H9 (cell line): ENCODE measurements around the gene KLHL7. TPM values are rescaled to one million over a fixed set of nuclear protein-coding genes. Genes with fewer than 3 reads are reported as not detected.

Experiments used
- DNase-seq: peaks from one replicate; pipeline ENCODE4 v3.0.0-alpha.2; 2017
- H2AFZ ChIP-seq: one replicate; pipeline ENCODE4 v1.6.1; 2013; ENCODE audit warnings: mild to moderate bottlenecking, low read length, control low read depth, moderate library complexity
- H2AK5ac ChIP-seq: 2 replicates; pipeline ENCODE4 v1.6.1; 2013; ENCODE audit warnings: low read length, control low read depth, mixed read lengths; ENCODE audit not compliant: insufficient read length
- H2BK120ac ChIP-seq: one replicate; pipeline ENCODE4 v1.6.1; 2013; ENCODE audit warnings: low read depth, mild to moderate bottlenecking, low read length, control low read depth, inconsistent platforms; ENCODE audit not compliant: poor library complexity, severe bottlenecking
- H2BK12ac ChIP-seq: 2 replicates; pipeline ENCODE4 v1.6.1; 2013; ENCODE audit warnings: low read length, control low read depth, mixed read lengths, low read depth; ENCODE audit not compliant: insufficient read length
- H2BK15ac ChIP-seq: 2 replicates; pipeline ENCODE4 v1.6.1; 2013; ENCODE audit warnings: low read depth, low read length, control low read depth
- H2BK20ac ChIP-seq: one replicate; pipeline ENCODE4 v1.6.1; 2013; ENCODE audit warnings: low read depth, mild to moderate bottlenecking, low read length, control low read depth, inconsistent platforms; ENCODE audit not compliant: poor library complexity, severe bottlenecking
- H2BK5ac ChIP-seq: 2 replicates; pipeline ENCODE4 v1.6.1; 2013; ENCODE audit warnings: low read length, control low read depth, mixed read lengths; ENCODE audit not compliant: insufficient read length
- H3K14ac ChIP-seq: 2 replicates; pipeline ENCODE4 v1.6.1; 2013; ENCODE audit warnings: low read length, control low read depth; ENCODE audit not compliant: insufficient read depth
- H3K18ac ChIP-seq: 2 replicates; pipeline ENCODE4 v1.6.1; 2013; ENCODE audit warnings: low read depth, mild to moderate bottlenecking, mixed read lengths, low read length, control low read depth; ENCODE audit not compliant: insufficient read length
- H3K23ac ChIP-seq: 2 replicates; pipeline ENCODE4 v1.6.1; 2013; ENCODE audit warnings: low read length, control low read depth, mixed read lengths, low read depth; ENCODE audit not compliant: insufficient read length
- H3K23me2 ChIP-seq: 2 replicates; pipeline ENCODE4 v1.6.1; 2013; ENCODE audit warnings: low read depth, mild to moderate bottlenecking, mixed read lengths, low read length, control low read depth; ENCODE audit not compliant: insufficient read length, poor library complexity, severe bottlenecking
- H3K27ac ChIP-seq: 2 replicates; pipeline ENCODE4 v1.5.1; 2013; ENCODE audit warnings: low read length, control low read depth, mixed read lengths, low read depth; ENCODE audit not compliant: insufficient read length
- H3K27me3 ChIP-seq: 2 replicates; pipeline ENCODE4 v1.6.1; 2013; ENCODE audit warnings: low read length, control low read depth, inconsistent platforms; ENCODE audit not compliant: insufficient read depth
- H3K4ac ChIP-seq: 2 replicates; pipeline ENCODE4 v1.6.1; 2013; ENCODE audit warnings: low read depth, mild to moderate bottlenecking, control low read depth, inconsistent platforms, low read length, moderate library complexity
- H3K4me1 ChIP-seq: 2 replicates; pipeline ENCODE4 v1.6.1; 2013; ENCODE audit warnings: low read length, control low read depth, inconsistent platforms; ENCODE audit not compliant: insufficient read depth
- H3K4me2 ChIP-seq: 2 replicates; pipeline ENCODE4 v1.6.1; 2013; ENCODE audit warnings: low read length, control low read depth, mixed read lengths; ENCODE audit not compliant: insufficient read length, insufficient read depth
- H3K56ac ChIP-seq: 2 replicates; pipeline ENCODE4 v1.6.1; 2013; ENCODE audit warnings: low read depth, mild to moderate bottlenecking, mixed read lengths, low read length, control low read depth; ENCODE audit not compliant: insufficient read length
- H3K79me1 ChIP-seq: 2 replicates; pipeline ENCODE4 v1.6.1; 2013; ENCODE audit warnings: low read depth, mild to moderate bottlenecking, moderate library complexity, low read length, control low read depth, inconsistent platforms; ENCODE audit not compliant: insufficient read depth, poor library complexity, severe bottlenecking
- H3K79me2 ChIP-seq: 2 replicates; pipeline ENCODE4 v1.6.1; 2013; ENCODE audit warnings: low read length, control low read depth, inconsistent platforms; ENCODE audit not compliant: insufficient read depth
- H3K9ac ChIP-seq: 2 replicates; pipeline ENCODE4 v1.6.1; 2013; ENCODE audit warnings: low read length, control low read depth, mixed read lengths; ENCODE audit not compliant: insufficient read length; ENCODE audit errors: extremely low read depth
- H3K9me3 ChIP-seq: one replicate; pipeline ENCODE4 v1.6.1; 2013; ENCODE audit warnings: low read depth, low read length, inconsistent platforms; ENCODE audit not compliant: control insufficient read depth
- H3T11ph ChIP-seq: one replicate; pipeline ENCODE4 v1.6.1; 2013; ENCODE audit warnings: mild to moderate bottlenecking, low read length, control low read depth, inconsistent platforms
- H4K20me1 ChIP-seq: one replicate; pipeline ENCODE4 v1.6.1; 2013; ENCODE audit not compliant: control insufficient read depth, insufficient read length, insufficient read depth
- H4K5ac ChIP-seq: 2 replicates; pipeline ENCODE4 v1.6.1; 2013; ENCODE audit warnings: low read depth, mild to moderate bottlenecking, mixed read lengths, low read length, control low read depth; ENCODE audit not compliant: insufficient read length
- H4K8ac ChIP-seq: replicated peaks from 2 replicates; pipeline ENCODE4 v1.6.1; 2013; ENCODE audit warnings: low read length, control low read depth, mixed read lengths, low read depth; ENCODE audit not compliant: insufficient read length
- H4K91ac ChIP-seq: 2 replicates; pipeline ENCODE4 v1.6.1; 2013; ENCODE audit warnings: low read depth, mild to moderate bottlenecking, moderate library complexity, mixed read lengths, low read length, control low read depth; ENCODE audit not compliant: insufficient read length
- H3K27ac Mint-ChIP-seq, 3 experiments: 2 replicates in 2 of 3; 3 replicates in 1 of 3; pipeline ENCODE4 v1.8.0; 2020 to 2021; ENCODE audit warnings: mixed read lengths in 3 of 3, mild to moderate bottlenecking in 1 of 3, moderate library complexity in 1 of 3
- H3K27me3 Mint-ChIP-seq: 2 replicates; pipeline ENCODE4 v1.8.0; 2021; ENCODE audit warnings: low read depth, mild to moderate bottlenecking, moderate library complexity, mixed read lengths
- H3K36me3 Mint-ChIP-seq, 3 experiments: 2 replicates in 2 of 3; 3 replicates in 1 of 3; pipeline ENCODE4 v1.8.0; 2020 to 2021; ENCODE audit warnings: low read depth in 3 of 3, mixed read lengths in 3 of 3; ENCODE audit not compliant: insufficient read depth in 1 of 3
- H3K4me1 Mint-ChIP-seq, 2 experiments: 2 replicates each; pipeline ENCODE4 v1.8.0; 2020; ENCODE audit warnings: mixed read lengths in 2 of 2
- H3K4me3 Mint-ChIP-seq, 2 experiments: 2 replicates in 1 of 2; 3 replicates in 1 of 2; pipeline ENCODE4 v1.8.0; 2020 to 2021; ENCODE audit warnings: mild to moderate bottlenecking in 2 of 2, mixed read lengths in 2 of 2, moderate library complexity in 1 of 2
- H3K9me3 Mint-ChIP-seq, 2 experiments: 2 replicates in 1 of 2; 3 replicates in 1 of 2; pipeline ENCODE4 v1.8.0; 2020; ENCODE audit warnings: mild to moderate bottlenecking in 2 of 2, mixed read lengths in 2 of 2, moderate library complexity in 1 of 2
- CTCF ChIP-seq: fragments of 200-600 bp; sonication (generic); conservative IDR thresholded peaks from 3 replicates; pipeline ENCODE4 v1.8.0; 2021; ENCODE audit warnings: antibody characterized with exemption, mild to moderate bottlenecking
- WGBS: extraction: QIAGEN DNeasy Blood & Tissue Kit; methylation state at CpG from one replicate; pipeline ENCODE4 v1.1.7; 2013; ENCODE audit warnings: missing lambda C conversion rate, low lambda C conversion rate, mixed read lengths; ENCODE audit not compliant: insufficient read length; ENCODE audit errors: extremely low coverage; 5-methylcytosine and 5-hydroxymethylcytosine counted together
- total RNA-seq: library from RNA; stranded (reverse); gene quantifications from 2 replicates; pipeline ENCODE4 v1.2.1, GENCODE V29; 2021

The KLHL7 gene
- total RNA-seq, 1 experiment from 2014 or later: 56.7 TPM

DNA sequence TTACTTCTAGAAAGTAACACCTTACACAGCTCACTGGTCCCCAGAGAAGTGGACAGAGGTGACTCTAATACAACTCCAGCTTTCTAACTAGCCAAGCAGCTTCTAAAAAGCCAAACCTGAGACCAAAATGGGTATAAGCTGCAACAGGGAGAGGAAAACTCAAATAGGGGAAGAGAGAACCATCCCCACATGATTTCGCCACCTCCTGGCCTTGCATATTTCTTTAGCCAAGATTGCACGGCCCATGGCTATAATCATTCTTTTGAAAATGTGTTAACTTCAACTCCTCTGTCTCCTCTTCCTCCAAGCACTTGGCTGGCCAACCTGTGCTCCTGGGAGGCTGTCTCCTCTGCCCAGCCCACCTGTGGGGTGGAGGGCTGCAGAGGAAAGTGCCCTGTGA, 104.9 kb downstream of the KLHL7 start:
- peaks cover 0 to 7% of the 10 kb centered on the region in 2 experiments; a peak in 1 of 4 replicates for H3K4me1 Mint-ChIP-seq

More for the DNA sequence above, 104.9 kb downstream of the KLHL7 start:
- Histone ChIP-seq H3K18ac (no peak overlapping the region), H3K56ac (no peak overlapping the region), H2BK5ac (no peak overlapping the region), H3K14ac (no peak overlapping the region), H3K9ac (no peak overlapping the region), H3K9me3 (no peaks in the 10 kb centered on the region), H2AK5ac (no peak overlapping the region), H3T11ph (no peak overlapping the region), H3K4me1 (no peaks in the 10 kb centered on the region), H2BK120ac (no peak overlapping the region), H4K8ac (no peak overlapping the region), H2AFZ (no peak overlapping the region), H4K20me1 (no peaks in the 10 kb centered on the region), H4K5ac (no peak overlapping the region), H3K23ac (no peak overlapping the region), H3K27ac (no peak overlapping the region), H4K91ac (no peak overlapping the region), H3K79me1 (no peaks in the 10 kb centered on the region), H3K4me2 (no peak overlapping the region), H3K4ac (no peak overlapping the region), H3K79me2 (no peaks in the 10 kb centered on the region), H2BK15ac (no peak overlapping the region), H2BK20ac (no peak overlapping the region), H3K23me2 (no peaks in the 10 kb centered on the region), H2BK12ac (no peak overlapping the region), H3K27me3 (no peaks in the 10 kb centered on the region)
- DNase-seq: no peak
- no peaks in the 10 kb centered on the region for H3K27me3 Mint-ChIP-seq
- no peak overlapping the region for H3K4me3 Mint-ChIP-seq
- peaks cover 0 to 2% (median 2%) of the 10 kb centered on the region in 3 experiments; a peak in 2 of 7 replicates for H3K36me3 Mint-ChIP-seq
- no peak for TF ChIP-seq CTCF
- H3K9me3 Mint-ChIP-seq: no peaks in the 10 kb centered on the region
- WGBS: no CpG with 5 or more reads among the region's 2 CpGs
- H3K27ac Mint-ChIP-seq: peak overlapping the region in 1 of 3 experiments; percentile 29; a peak in 1 of 7 replicates
